ENCODE data around the gene MSH2. TPM values are rescaled to one million over a fixed set of nuclear protein-coding genes. Genes with fewer than 3 reads are reported as not detected.
"Not testable (repeated sequence)": the region's sequence is repeated elsewhere in the genome, so short reads cannot be mapped to it uniquely, and the experiment has no call there.

Gene MSH2
- polyA plus RNA-seq, 4 donors: 4.0 to 30.2 (median 10.3) TPM

DNA sequence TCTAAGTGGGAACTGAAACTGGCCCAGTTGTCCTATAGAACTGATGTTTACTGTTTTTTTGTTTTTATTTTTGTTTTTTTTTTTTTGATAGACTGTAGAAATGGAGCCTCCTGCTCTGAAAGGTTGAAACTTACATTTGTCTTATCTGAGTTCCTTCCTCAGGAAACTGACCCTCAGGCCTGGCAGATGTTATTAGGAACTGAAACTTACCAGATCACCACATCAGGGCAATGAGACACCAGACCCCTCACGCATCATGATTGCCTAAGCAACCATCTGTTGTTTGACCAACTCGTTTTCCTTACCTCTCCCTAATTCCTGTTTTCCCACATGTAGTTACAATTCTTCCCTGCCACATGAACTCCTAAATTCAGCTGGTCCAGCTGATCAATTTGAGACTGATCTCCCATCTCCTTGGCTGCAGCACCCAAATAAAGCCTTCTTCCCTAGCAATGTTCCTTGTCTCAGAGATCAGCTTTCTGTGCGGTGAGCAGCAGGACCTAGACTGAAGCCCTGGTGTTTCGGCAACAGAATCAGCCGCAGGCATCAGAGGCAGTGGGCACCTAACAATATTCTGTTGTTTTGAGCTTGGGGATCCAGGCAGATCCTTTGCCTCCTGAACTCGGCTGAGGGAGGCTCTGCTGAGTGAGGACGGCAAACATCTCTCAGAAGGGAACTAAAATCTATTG lies 96.8 kb downstream of the MSH2 start:
- Histone ChIP-seq H3K4me3 (ENCODE audit: low read depth in 1 of 3, low read length in 3 of 3) (no peak overlapping the region), H3K9me3 (ENCODE audit: control insufficient read depth in 2 of 2, insufficient read depth in 1 of 2, low read depth in 1 of 2, low read length in 1 of 2) (peaks cover 0 to 27% of the 10 kb centered on the region in 2 donors), H3K36me3 (ENCODE audit: control insufficient read depth in 3 of 3, insufficient read depth in 2 of 3, low read depth in 1 of 3, low read length in 3 of 3) (no peaks in the 10 kb centered on the region), H3K4me1 (ENCODE audit: control insufficient read depth in 3 of 3, insufficient read depth in 2 of 3, low read depth in 1 of 3, low read length in 2 of 3) (no peaks in the 10 kb centered on the region), H3K27ac (ENCODE audit: low read depth in 1 of 3, low read length in 2 of 3) (no peak overlapping the region), H3K27me3 (ENCODE audit: control insufficient read depth in 3 of 3, insufficient read depth in 3 of 3, low read length in 3 of 3) (no peaks in the 10 kb centered on the region)
- WGBS, 3 donors: 90 to 93% (median 92%) methylated on average over 7 of the region's 7 CpGs
- DNase-seq (no peak), FAIRE-seq (no peak)

DNA sequence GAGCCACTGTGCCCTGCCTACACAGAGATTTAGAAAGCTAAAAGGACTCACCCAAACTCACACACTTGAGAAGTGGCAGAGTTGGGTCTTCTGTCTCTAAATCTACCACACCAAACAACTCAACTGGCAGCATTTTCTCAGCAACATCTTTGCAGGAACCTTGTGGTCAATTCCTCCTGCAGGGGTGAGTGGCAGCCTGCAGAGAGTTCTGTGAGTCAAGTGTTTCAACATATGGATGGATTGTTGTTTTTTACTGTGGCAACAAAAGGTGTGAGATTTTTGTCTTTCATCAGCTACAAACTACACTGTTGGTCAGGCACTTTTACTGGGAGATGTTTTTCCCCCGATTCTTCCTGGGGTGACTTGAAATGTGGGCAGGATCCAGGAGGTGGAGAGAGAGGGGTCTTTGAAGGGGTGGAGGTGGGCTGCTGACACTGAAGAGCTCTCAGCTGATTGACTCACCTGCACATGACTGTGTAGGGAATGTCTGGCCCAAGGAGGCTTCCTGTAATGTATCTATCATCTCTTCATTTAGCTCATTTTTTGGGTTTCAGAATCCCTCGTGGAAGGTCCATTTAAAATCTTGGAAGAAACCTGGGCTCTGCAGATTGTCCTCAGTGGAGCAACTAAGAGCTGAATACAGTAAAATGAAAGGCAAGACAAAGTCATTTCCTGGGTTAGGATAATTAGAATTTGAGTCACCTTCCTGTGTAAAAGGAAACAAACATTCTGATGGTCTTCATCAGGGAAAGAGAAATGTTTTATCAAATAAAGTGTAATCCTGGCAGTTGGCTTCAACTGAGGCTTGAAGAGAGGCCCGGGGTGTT lies 98.6 kb downstream of the MSH2 start:
- H3K4me3 ChIP-seq (ENCODE audit: low read depth in 1 of 3, low read length in 3 of 3): no peak overlapping the region
- FAIRE-seq: no peak
- no peaks in the 10 kb centered on the region for H3K36me3 ChIP-seq (ENCODE audit: control insufficient read depth in 3 of 3, insufficient read depth in 2 of 3, low read depth in 1 of 3, low read length in 3 of 3)
- DNase-seq: no peak
- 69 to 73% (median 71%) methylated on average over 3 of the region's 3 CpGs for WGBS, 3 donors
- no peak overlapping the region for H3K27ac ChIP-seq (ENCODE audit: low read depth in 1 of 3, low read length in 2 of 3)
- H3K9me3 ChIP-seq (ENCODE audit: control insufficient read depth in 2 of 2, insufficient read depth in 1 of 2, low read depth in 1 of 2, low read length in 1 of 2): peaks cover 0 to 28% of the 10 kb centered on the region in 2 donors
- H3K4me1 ChIP-seq (ENCODE audit: control insufficient read depth in 3 of 3, insufficient read depth in 2 of 3, low read depth in 1 of 3, low read length in 2 of 3): no peaks in the 10 kb centered on the region
- no peaks in the 10 kb centered on the region for H3K27me3 ChIP-seq (ENCODE audit: control insufficient read depth in 3 of 3, insufficient read depth in 3 of 3, low read length in 3 of 3)

DNA sequence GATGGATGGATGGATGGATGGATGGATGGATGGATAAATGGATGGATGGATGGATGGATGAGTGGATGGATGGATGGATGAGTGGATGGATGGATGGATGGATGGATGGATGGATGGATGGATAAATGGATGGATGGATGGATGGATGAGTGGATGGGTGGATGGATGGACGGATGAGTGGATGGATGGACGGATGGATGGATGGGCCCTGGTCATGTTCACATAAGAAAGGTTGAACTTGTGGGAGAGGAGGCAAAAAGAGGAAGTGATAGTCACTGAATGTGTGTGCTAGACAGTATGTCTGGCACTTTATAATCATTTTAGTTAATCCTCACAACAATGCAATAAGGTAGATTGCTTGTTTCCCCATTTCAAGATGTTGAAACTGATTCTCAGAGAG lies 99.5 kb downstream of the MSH2 start:
- 81 to 92% (median 89%) methylated on average over 2 of the region's 2 CpGs for WGBS, 3 donors
- H3K4me1 ChIP-seq (ENCODE audit: control insufficient read depth in 3 of 3, insufficient read depth in 2 of 3, low read depth in 1 of 3, low read length in 2 of 3); H3K36me3 ChIP-seq (ENCODE audit: control insufficient read depth in 3 of 3, insufficient read depth in 2 of 3, low read depth in 1 of 3, low read length in 3 of 3); H3K27me3 ChIP-seq (ENCODE audit: control insufficient read depth in 3 of 3, insufficient read depth in 3 of 3, low read length in 3 of 3); DNase-seq; FAIRE-seq; H3K27ac ChIP-seq (ENCODE audit: low read depth in 1 of 3, low read length in 2 of 3); H3K4me3 ChIP-seq (ENCODE audit: low read depth in 1 of 3, low read length in 3 of 3): not testable (repeated sequence)
- H3K9me3 ChIP-seq (ENCODE audit: control insufficient read depth in 2 of 2, insufficient read depth in 1 of 2, low read depth in 1 of 2, low read length in 1 of 2): peaks cover 0 to 28% of the 10 kb centered on the region in 2 donors

DNA sequence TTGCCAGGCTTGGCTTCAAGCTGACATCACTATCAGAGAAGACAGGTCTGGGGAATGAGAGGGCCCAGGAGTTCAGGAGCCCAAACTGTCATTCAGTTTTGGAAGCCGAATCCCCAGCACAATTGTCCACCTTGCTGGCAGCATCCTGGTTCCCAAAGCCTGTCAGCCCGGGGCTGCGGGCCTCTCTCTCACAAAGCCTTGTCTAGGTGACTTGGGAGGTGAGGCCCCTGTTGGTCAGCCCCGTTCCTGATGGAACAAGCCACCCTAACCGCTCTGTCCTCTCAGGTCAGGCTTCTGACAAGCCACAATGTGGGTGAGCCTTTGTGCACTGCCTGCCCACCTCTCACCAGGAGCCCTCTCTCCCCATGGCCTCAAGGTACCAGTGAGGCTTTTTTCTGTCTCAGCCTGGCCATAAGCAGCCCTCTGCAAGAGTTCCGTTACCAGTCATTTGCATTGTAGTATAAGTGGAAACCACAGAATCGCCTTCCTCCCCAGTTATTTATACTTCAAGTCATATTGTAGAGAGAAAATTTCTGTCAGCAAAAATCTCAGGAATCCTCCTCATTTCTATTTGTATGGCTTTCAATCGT lies 100.6 kb downstream of the MSH2 start:
- Histone ChIP-seq H3K9me3 (ENCODE audit: control insufficient read depth in 2 of 2, insufficient read depth in 1 of 2, low read depth in 1 of 2, low read length in 1 of 2) (peaks cover 0 to 25% of the 10 kb centered on the region in 2 donors), H3K4me3 (ENCODE audit: low read depth in 1 of 3, low read length in 3 of 3) (no peak overlapping the region), H3K27me3 (ENCODE audit: control insufficient read depth in 3 of 3, insufficient read depth in 3 of 3, low read length in 3 of 3) (no peaks in the 10 kb centered on the region), H3K4me1 (ENCODE audit: control insufficient read depth in 3 of 3, insufficient read depth in 2 of 3, low read depth in 1 of 3, low read length in 2 of 3) (no peaks in the 10 kb centered on the region), H3K27ac (ENCODE audit: low read depth in 1 of 3, low read length in 2 of 3) (no peak overlapping the region), H3K36me3 (ENCODE audit: control insufficient read depth in 3 of 3, insufficient read depth in 2 of 3, low read depth in 1 of 3, low read length in 3 of 3) (no peaks in the 10 kb centered on the region)
- WGBS, 3 donors: 88 to 91% (median 91%) methylated on average over 8 of the region's 8 CpGs
- DNase-seq (no peak), FAIRE-seq (no peak)

DNA sequence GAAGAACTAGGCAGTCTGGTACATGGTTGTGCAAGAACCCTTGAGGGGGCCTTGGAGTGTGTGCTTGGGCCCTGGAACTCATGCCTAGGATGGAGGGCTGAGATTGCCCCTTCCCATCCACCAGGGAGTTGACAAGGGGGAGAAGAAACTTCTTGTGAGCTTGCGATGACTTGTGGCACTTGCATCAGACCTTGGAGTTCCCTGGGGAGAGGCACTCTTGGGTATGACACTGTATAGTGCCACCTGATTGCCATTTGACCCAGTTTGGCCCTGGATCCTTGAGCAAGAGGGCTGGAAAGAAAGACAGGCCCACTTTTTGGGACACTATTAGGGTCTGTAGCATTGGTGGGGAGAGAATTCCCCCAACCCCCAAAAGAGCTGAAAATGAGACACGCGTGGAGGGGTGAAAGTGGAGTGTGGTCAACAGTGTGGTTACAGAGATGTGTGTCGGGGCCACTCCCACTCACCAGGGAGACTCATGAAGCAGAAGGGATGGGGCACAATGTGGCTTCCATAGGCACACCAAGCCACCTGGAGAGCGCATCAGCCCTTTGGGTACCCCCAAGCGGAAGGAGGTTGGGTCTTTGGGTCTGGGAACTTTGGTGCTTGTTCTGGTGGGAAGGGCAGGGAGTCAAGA lies 101.3 kb downstream of the MSH2 start:
- H3K27ac ChIP-seq (ENCODE audit: low read depth in 1 of 3, low read length in 2 of 3): no peak overlapping the region
- FAIRE-seq (no peak), DNase-seq (no peak)
- peaks cover 0 to 22% of the 10 kb centered on the region in 2 donors for H3K9me3 ChIP-seq (ENCODE audit: control insufficient read depth in 2 of 2, insufficient read depth in 1 of 2, low read depth in 1 of 2, low read length in 1 of 2)
- H3K4me1 ChIP-seq (ENCODE audit: control insufficient read depth in 3 of 3, insufficient read depth in 2 of 3, low read depth in 1 of 3, low read length in 2 of 3): no peaks in the 10 kb centered on the region
- H3K27me3 ChIP-seq (ENCODE audit: control insufficient read depth in 3 of 3, insufficient read depth in 3 of 3, low read length in 3 of 3): no peaks in the 10 kb centered on the region
- no peaks in the 10 kb centered on the region for H3K36me3 ChIP-seq (ENCODE audit: control insufficient read depth in 3 of 3, insufficient read depth in 2 of 3, low read depth in 1 of 3, low read length in 3 of 3)
- WGBS, 3 donors: 90 to 94% (median 92%) methylated on average over 6 of the region's 6 CpGs
- no peak overlapping the region for H3K4me3 ChIP-seq (ENCODE audit: low read depth in 1 of 3, low read length in 3 of 3)

DNA sequence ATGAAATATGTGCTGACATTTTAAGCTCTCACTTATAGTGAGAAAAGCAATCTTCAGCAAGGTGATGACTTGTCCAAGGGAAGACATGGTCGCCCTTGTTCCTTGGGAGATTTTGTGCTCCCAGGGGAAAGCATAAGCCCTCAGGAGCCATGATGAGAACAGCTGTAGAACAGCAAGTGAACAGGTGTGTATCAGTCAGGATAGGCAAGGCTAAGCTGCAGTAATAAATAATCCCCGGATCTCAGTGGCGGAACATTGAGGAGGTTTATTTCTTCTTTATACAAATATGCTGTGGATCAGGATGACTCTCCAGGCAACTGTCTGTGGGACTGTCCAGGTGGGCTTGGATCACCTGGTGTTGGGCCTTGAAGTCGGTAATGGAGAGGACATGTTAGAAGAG lies 103.1 kb downstream of the MSH2 start:
- DNase-seq (no peak), FAIRE-seq (no peak)
- WGBS, 3 donors: 82 to 88% (median 85%) methylated on average over 4 of the region's 4 CpGs

DNA sequence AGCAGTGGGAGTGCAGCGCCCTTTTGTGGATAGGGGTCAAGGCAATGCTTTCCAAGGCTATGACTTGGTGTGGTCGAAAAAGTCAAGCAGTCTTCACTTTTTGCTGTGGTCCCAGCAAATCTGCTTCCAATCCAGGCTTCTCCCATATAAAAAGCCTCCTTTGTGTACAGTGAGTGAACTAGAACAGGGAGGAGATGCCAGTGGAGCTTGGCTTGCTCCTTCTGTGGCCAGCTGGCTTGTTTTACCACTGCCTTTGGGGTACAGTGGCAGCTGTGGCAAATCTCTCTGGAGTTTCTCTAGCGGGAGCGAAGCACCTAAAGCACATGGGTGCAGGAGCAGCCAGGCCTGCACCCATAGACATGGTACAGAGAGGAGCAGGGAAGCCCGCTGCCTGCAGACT lies 103.5 kb downstream of the MSH2 start:
- Histone ChIP-seq H3K9me3 (ENCODE audit: control insufficient read depth in 2 of 2, insufficient read depth in 1 of 2, low read depth in 1 of 2, low read length in 1 of 2) (peaks cover 0 to 8% of the 10 kb centered on the region in 2 donors), H3K27ac (ENCODE audit: low read depth in 1 of 3, low read length in 2 of 3) (no peak overlapping the region), H3K27me3 (ENCODE audit: control insufficient read depth in 3 of 3, insufficient read depth in 3 of 3, low read length in 3 of 3) (no peaks in the 10 kb centered on the region), H3K36me3 (ENCODE audit: control insufficient read depth in 3 of 3, insufficient read depth in 2 of 3, low read depth in 1 of 3, low read length in 3 of 3) (no peaks in the 10 kb centered on the region), H3K4me1 (ENCODE audit: control insufficient read depth in 3 of 3, insufficient read depth in 2 of 3, low read depth in 1 of 3, low read length in 2 of 3) (no peaks in the 10 kb centered on the region), H3K4me3 (ENCODE audit: low read depth in 1 of 3, low read length in 3 of 3) (no peak overlapping the region)
- FAIRE-seq (no peak), DNase-seq (no peak)
- WGBS, 3 donors: 84 to 93% (median 86%) methylated on average over 5 of the region's 5 CpGs

More for the DNA sequence above, 103.1 kb downstream of the MSH2 start:
- Histone ChIP-seq H3K36me3 (ENCODE audit: control insufficient read depth in 3 of 3, insufficient read depth in 2 of 3, low read depth in 1 of 3, low read length in 3 of 3) (no peaks in the 10 kb centered on the region), H3K4me1 (ENCODE audit: control insufficient read depth in 3 of 3, insufficient read depth in 2 of 3, low read depth in 1 of 3, low read length in 2 of 3) (no peaks in the 10 kb centered on the region), H3K4me3 (ENCODE audit: low read depth in 1 of 3, low read length in 3 of 3) (no peak overlapping the region), H3K27ac (ENCODE audit: low read depth in 1 of 3, low read length in 2 of 3) (no peak overlapping the region), H3K9me3 (ENCODE audit: control insufficient read depth in 2 of 2, insufficient read depth in 1 of 2, low read depth in 1 of 2, low read length in 1 of 2) (peaks cover 0 to 10% of the 10 kb centered on the region in 2 donors), H3K27me3 (ENCODE audit: control insufficient read depth in 3 of 3, insufficient read depth in 3 of 3, low read length in 3 of 3) (no peaks in the 10 kb centered on the region)

DNA sequence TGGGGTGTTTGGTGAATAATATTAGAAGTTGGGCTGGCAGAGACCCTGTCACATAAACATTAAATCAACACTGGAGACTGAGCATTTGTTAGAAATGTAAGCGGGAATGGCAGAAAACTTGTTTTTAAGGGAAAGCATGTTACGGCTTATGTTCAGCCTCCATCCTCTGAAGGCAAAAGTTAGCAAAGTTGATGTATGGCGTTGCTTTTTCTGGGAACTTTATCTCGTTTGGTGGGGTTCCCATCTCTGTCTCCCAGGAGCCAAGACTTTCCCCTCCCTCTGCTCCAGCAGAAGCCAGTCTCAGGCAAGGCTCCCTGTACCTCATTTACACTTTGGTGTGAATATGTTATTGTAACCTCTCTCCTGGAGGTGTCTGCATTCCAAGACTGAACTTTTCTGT lies 105.1 kb downstream of the MSH2 start:
- Histone ChIP-seq H3K4me3 (ENCODE audit: low read depth in 1 of 3, low read length in 3 of 3) (no peak overlapping the region), H3K9me3 (ENCODE audit: control insufficient read depth in 2 of 2, insufficient read depth in 1 of 2, low read depth in 1 of 2, low read length in 1 of 2) (peaks cover 0 to 7% of the 10 kb centered on the region in 2 donors), H3K4me1 (ENCODE audit: control insufficient read depth in 3 of 3, insufficient read depth in 2 of 3, low read depth in 1 of 3, low read length in 2 of 3) (no peaks in the 10 kb centered on the region), H3K27me3 (ENCODE audit: control insufficient read depth in 3 of 3, insufficient read depth in 3 of 3, low read length in 3 of 3) (no peaks in the 10 kb centered on the region), H3K36me3 (ENCODE audit: control insufficient read depth in 3 of 3, insufficient read depth in 2 of 3, low read depth in 1 of 3, low read length in 3 of 3) (no peaks in the 10 kb centered on the region), H3K27ac (ENCODE audit: low read depth in 1 of 3, low read length in 2 of 3) (no peak overlapping the region)
- DNase-seq: no peak
- WGBS, 3 donors: 72 to 81% (median 81%) methylated on average over 4 of the region's 4 CpGs
- no peak for FAIRE-seq
